Myocyte (in vitro differentiated cells): Measurements from ENCODE around the gene DES. TPM values are rescaled to one million over a fixed set of nuclear protein-coding genes. Genes with fewer than 3 reads are reported as not detected.

Experiments
- DNase-seq: peaks from one replicate; pipeline ENCODE4 v3.0.0-alpha.2; 2012; ENCODE audit warnings: low read depth
- total RNA-seq: library from RNA; depleted of rRNA; stranded (reverse); fragments of >200 nt; gene quantifications from 2 replicates; pipeline ENCODE4 v1.2.3, GENCODE V29; 2014

The DES gene
- total RNA-seq, 1 donor from 2014 or later, result 13,585 TPM

DNA sequence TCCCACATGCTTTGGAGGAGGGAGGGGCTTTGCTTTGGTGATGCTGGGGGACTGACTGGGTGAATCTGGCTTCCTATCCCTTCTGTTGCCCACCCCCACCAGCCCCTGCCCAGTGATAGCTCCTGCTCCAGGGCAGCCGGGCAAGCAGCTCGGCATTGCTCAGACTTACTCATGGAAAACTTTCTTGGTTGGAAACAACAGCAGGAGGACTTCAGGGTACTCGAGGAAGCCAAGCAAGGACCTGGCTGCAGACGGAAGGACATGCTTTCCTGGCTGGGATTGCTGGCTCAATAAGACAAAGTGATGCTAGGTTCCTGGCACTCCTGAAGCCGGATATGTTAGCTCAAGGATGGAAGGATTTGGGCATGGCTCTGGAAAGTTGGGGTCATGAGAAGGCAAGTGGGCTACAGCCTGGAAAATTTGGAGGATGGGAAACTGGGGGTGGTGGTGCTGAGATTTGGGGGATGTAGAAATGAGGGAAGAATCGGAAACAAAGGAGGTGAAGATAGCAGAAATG is 19.6 kb downstream of the DES start:
- DNase-seq, result no peak

DNA sequence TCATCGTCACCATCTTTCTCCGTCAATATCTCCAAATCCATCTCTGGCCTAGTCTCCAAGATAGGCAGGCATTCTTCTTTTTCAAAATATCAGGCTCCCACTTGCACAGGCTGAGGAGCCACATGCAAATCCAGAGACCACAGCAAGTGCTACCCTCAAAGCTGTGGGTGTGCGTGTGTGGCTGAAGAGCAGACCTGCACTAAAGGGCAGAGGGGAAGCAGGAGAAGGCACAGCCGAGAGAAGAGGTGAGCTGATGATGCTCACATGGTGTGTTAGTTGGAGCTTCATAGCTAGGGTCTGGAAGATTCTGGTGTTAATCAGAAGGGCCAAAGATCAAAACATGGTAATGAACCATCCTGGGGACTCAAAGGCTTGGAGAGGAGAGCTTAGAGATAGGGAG is 20.3 kb downstream of the DES start:
- no peak for DNase-seq

DNA sequence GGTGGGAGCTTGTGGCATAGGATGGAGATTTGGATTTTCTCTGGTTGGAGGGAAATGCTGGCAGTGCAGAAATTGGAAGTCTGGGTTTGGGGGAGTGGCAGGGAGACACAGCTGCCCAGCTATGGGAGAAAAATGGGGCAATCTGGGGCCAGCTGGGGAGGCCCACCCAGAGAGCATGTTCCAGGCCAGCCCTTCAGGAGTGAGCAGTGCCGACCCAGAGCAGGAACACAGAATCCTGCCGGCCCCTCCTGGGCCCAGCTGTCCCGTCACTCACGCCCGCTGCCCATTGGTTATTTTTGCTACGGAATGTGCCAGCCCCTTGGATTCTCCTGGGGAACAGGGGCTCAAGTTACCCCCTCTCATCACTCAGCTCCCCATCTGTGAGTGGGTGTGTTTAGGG is 21.3 kb downstream of the DES start:
- peak; percentile 90 for DNase-seq

- peak; percentile 32 for DNase-seq
These were observed 22.4 kb downstream of the DES start for GRCh38 chr2:219440388-219441256.

DNA sequence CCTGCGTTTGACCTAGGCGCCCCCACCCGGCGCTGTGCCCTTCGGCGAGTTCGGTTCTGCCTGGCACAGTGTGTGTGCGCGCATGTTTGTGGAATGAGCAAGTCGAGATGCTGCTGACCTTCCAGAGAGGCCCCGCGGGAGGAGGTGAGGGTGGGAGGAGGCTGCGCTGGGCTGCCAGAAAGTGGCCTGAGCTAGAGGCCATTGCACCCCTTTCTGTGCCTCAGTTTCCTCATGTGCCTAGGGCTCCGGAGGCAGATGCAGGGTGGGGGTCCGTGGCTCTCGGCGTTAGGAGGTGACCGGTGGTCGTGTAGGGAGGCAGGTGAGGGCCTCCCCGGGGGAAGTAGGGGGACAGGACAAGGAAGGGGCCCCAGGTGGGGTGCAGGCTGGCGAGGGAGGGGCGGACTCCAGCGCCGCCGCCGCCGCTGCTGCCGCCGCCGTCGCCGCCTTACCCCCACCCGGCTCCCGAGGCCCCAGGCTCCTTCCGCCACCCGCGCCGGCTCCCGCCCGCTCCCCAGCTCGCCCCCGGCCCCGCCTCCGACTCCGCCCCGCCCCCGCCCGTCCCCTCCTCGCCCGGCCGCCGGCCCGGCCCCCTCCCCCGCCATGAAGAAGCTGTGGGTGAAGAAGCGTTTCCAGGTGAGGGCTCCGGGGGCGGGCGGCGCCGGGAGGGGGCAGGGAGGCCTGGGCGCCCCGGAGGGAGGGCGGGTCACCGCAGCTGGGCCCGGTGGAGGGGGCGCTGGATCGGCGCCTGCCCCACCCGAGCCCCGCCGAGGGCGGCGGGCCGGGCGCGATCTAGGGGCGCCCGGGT is 23.5 kb downstream of the DES start:
- peak; percentile 63 for DNase-seq

- DNase-seq, result no peak
These were observed 24.3 kb downstream of the DES start for GRCh38 chr2:219442256-219443015.

- no peak for DNase-seq
These were observed 25.0 kb downstream of the DES start for GRCh38 chr2:219443016-219443696.

GRCh38 chr2:219443697-219444023 is 25.5 kb downstream of the DES start:
- no peak for DNase-seq

DNA sequence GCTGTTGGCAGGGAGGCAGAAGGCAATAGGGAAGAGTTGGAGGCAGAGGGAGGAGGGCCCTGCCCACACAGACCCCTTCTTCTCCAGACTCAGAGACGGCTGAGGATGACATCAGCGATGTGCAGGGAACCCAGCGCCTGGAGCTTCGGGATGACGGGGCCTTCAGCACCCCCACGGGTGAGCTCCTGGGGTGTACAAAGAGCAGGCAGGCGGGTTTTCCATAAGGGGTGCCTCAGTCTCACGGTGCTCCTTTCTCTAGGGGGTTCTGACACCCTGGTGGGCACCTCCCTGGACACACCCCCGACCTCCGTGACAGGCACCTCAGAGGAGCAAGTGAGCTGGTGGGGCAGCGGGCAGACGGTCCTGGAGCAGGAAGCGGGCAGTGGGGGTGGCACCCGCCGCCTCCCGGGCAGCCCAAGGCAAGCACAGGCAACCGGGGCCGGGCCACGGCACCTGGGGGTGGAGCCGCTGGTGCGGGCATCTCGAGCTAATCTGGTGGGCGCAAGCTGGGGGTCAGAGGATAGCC is 26.5 kb downstream of the DES start:
- no peak for DNase-seq

- DNase-seq, result peak; percentile 67
These were observed 27.1 kb downstream of the DES start for GRCh38 chr2:219445220-219445640.

GRCh38 chr2:219446101-219446504 is 27.9 kb downstream of the DES start:
- DNase-seq, result peak; percentile 57

DNA sequence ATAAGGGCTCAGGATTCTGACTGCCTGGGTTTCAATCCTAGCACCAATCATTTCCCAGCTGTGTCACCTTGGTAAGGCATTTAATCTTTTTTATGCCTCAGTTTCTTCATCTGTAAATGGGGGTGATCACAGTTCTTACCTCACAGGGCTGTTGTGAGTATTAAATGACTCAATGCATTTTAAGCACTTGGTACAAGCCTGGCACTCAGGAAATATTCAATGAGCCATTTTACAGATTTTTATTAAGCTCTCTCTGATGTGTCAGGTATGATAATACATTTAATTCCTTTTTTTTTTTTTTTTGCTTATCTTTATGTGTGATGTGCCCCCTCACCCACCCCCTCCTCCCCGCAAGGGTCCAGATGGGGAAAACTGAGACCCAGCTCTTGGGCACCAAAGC is 28.5 kb downstream of the DES start:
- DNase-seq, result no peak

DNA sequence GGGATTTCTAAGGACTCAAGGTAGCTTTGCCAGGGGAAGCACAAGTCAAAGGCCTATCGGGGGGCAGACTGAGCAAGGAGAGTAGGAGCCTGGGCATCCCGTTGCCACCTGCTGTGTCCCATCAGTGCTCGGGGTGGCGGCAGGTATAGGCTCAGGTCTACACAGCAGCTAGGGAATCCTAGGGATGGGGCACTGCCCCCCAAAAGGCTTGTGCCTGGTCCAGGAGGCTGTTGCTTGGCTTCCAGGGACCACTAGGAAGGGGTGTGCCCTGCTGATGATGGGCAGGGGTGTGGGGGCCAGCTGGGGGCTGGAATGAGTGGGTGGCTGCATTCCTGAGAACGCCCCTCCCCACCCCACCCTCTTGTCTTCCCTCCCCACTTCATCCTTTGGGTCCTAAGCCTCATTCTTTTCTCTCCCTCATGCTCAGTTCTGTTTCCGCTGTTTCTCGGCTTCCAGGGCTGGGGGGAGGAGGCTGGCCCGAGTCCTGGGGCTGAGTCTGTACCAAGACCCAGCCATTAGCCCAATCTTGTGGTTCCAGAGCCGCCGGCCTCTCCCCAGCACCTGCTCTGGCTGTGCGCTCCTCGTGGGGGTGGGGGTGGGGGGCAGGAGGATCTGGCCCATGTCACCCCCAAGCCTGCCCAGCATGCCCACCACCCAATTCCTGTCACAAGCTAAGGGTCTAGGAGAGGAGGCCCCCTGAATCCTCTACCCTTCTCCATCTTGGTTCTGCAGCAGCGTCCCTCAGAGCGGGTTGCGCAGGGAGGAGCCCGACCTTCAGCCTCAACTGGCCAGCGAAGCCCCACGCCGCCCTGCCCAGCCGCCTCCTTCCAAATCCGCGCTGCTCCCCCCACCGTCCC is 29.3 kb downstream of the DES start:
- no peak for DNase-seq

- DNase-seq, result no peak
These were observed 30.1 kb downstream of the DES start for GRCh38 chr2:219448099-219448775.

- no peak for DNase-seq
These were observed 30.7 kb downstream of the DES start for GRCh38 chr2:219448776-219449341.

DNA sequence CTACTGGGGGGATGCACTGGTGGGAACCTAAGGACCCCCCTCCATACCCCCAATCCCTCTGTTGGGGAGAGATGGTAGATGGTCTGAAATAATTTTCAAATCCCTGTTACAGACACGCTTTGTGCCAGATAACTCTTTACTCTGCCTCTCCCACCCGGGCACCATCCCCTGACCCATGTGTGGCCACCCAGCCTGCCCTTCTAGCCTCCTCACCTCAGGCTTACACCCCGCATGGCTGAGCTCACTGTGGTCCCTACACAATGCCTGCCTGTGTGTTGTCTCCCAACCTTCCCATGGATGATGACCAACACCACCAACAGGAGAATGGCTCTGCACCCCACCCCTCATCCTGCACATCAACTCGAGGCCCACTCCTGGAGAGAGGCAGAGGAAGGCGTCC is 31.4 kb downstream of the DES start:
- no peak for DNase-seq

GRCh38 chr2:219451661-219452360 is 33.6 kb downstream of the DES start:
- no peak for DNase-seq
